Panc1 (cell line): ENCODE data around the gene CCDC154. TPM values are rescaled to one million over a fixed set of nuclear protein-coding genes. Genes with fewer than 3 reads are reported as not detected.

ENCODE experiments used
- ATAC-seq: fragments of 200-7000 bp; cut with Tn5 transposase; 2 replicates; pipeline ENCODE4 v1.9.1; 2020; ENCODE audit warnings: mild to moderate bottlenecking, moderate library complexity
- BruUV-seq: library from RNA; stranded (reverse); fragments of 400-500 nt; replicated peaks from 2 replicates; lab custom pipeline; 2021; lab: Mats Ljungman, UMichigan
- CTCF ChIA-PET: fragments of 300-600 bp; sonication (Branson Sonifier 250); formaldehyde crosslinking; loops from one replicate; lab custom pipeline; 2022; ENCODE audit warnings: antibody characterized with exemption; lab: Charles Lee
- POLR2A ChIA-PET: fragments of 300-600 bp; sonication (Branson Sonifier 250); formaldehyde crosslinking; loops from one replicate; lab custom pipeline; 2022; ENCODE audit warnings: antibody characterized with exemption; lab: Charles Lee
- DNase-seq: peaks from one replicate; pipeline ENCODE4 v3.0.0-alpha.2; 2010; ENCODE audit warnings: low read depth, low spot score
- H3K27ac ChIP-seq: 2 replicates; pipeline ENCODE4 v1.5.1; 2011; ENCODE audit warnings: mild to moderate bottlenecking, low read length, inconsistent platforms
- H3K27me3 ChIP-seq: fragments of 200-500 bp; sonication (Bioruptor generic); 2 replicates; pipeline ENCODE4 v1.6.0; 2014; ENCODE audit warnings: low read length, inconsistent platforms; ENCODE audit not compliant: control insufficient read depth, insufficient read depth
- H3K36me3 ChIP-seq: fragments of 200-500 bp; sonication (Bioruptor generic); 2 replicates; pipeline ENCODE4 v1.5.1; 2014; ENCODE audit warnings: inconsistent platforms, mild to moderate bottlenecking, low read length, moderate library complexity; ENCODE audit not compliant: control insufficient read depth, insufficient read depth
- H3K4me1 ChIP-seq: 2 replicates; pipeline ENCODE4 v1.5.1; 2011; ENCODE audit warnings: inconsistent platforms, mild to moderate bottlenecking, low read length, moderate library complexity; ENCODE audit not compliant: control insufficient read depth, insufficient read depth
- H3K4me3 ChIP-seq, 2 experiments: 2 replicates each; pipeline ENCODE4 v1.5.1; 2011 to 2012; ENCODE audit warnings: low read depth in 2 of 2, low read length in 2 of 2, mild to moderate bottlenecking in 2 of 2, inconsistent platforms in 1 of 2, moderate library complexity in 1 of 2
- H3K9me3 ChIP-seq: fragments of 200-500 bp; sonication (Bioruptor generic); 2 replicates; pipeline ENCODE4 v1.5.1; 2014; ENCODE audit warnings: low read depth, mild to moderate bottlenecking, inconsistent platforms, low read length, moderate library complexity; ENCODE audit not compliant: control insufficient read depth, insufficient read depth
- POLR2AphosphoS5 ChIP-seq: IDR thresholded peaks from 2 replicates; pipeline ENCODE4 v1.6.1; 2012; ENCODE audit warnings: mild to moderate bottlenecking, low read depth, low read length, moderate library complexity
- SIN3A ChIP-seq: IDR thresholded peaks from 2 replicates; pipeline ENCODE4 v1.6.1; 2012; ENCODE audit warnings: low read depth, mild to moderate bottlenecking, low read length, moderate library complexity, borderline replicate concordance; ENCODE audit not compliant: insufficient read depth
- TCF7L2 ChIP-seq: IDR thresholded peaks from 2 replicates; pipeline ENCODE4 v1.6.1; 2011; ENCODE audit warnings: mild to moderate bottlenecking, low read depth, low read length, inconsistent platforms
- in situ Hi-C: cut with HindIII; loops from 2 replicates; pipeline ENCODE4 v1.10.0; 2016; ENCODE audit warnings: low sequenced_read_pairs, low pct_unique_long_range_greater_than_20kb
- intact Hi-C: fragments of 100-400 bp; cut with micrococcal nuclease; formaldehyde crosslinking; loops from one replicate; pipeline ENCODE4 v1.10.0; 2022; ENCODE audit not compliant: unreplicated experiment
- total RNA-seq: library from RNA; stranded (reverse); gene quantifications from one replicate; pipeline ENCODE4 v1.2.1, GENCODE V29; 2021; ENCODE audit not compliant: unreplicated experiment
- TF ChIP-seq, protein P1 (sequence below), 2 experiments: IDR thresholded peaks; 2 replicates each; pipeline ENCODE4 v1.6.1; 2011 to 2012; ENCODE audit warnings: low read depth in 2 of 2, control low read depth in 1 of 2, low read length in 1 of 2, mild to moderate bottlenecking in 1 of 2, moderate library complexity in 1 of 2; ENCODE audit not compliant: insufficient read depth in 1 of 2
- TF ChIP-seq, protein P2 (sequence below): fragments of 450-650 bp; IDR thresholded peaks from 2 replicates; pipeline ENCODE4 v1.5.1; 2017; ENCODE audit warnings: mild to moderate bottlenecking

Gene CCDC154
- total RNA-seq, 1 experiment from 2014 or later = 2.0 TPM

DNA sequence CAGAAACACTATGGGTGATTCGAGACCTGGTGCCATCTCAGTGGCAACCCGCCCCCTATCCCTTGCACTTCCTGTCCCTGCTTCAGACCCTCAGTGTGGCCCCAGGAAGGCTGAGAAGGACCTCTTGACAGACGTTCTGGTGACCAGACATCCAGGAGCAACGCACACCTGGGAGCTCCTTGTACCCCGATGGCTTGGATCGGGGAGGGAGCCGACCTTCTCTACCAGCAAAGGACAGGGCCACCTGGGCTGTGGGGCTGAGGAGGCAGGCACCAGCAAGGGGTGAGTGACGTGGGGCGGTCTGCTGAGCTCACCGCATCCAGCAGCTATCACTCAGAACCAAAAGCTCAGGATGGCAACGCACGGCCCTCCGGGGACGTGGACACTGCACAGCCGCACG is 57.0 kb downstream of the CCDC154 start:
- TF ChIP-seq, protein P1, sequence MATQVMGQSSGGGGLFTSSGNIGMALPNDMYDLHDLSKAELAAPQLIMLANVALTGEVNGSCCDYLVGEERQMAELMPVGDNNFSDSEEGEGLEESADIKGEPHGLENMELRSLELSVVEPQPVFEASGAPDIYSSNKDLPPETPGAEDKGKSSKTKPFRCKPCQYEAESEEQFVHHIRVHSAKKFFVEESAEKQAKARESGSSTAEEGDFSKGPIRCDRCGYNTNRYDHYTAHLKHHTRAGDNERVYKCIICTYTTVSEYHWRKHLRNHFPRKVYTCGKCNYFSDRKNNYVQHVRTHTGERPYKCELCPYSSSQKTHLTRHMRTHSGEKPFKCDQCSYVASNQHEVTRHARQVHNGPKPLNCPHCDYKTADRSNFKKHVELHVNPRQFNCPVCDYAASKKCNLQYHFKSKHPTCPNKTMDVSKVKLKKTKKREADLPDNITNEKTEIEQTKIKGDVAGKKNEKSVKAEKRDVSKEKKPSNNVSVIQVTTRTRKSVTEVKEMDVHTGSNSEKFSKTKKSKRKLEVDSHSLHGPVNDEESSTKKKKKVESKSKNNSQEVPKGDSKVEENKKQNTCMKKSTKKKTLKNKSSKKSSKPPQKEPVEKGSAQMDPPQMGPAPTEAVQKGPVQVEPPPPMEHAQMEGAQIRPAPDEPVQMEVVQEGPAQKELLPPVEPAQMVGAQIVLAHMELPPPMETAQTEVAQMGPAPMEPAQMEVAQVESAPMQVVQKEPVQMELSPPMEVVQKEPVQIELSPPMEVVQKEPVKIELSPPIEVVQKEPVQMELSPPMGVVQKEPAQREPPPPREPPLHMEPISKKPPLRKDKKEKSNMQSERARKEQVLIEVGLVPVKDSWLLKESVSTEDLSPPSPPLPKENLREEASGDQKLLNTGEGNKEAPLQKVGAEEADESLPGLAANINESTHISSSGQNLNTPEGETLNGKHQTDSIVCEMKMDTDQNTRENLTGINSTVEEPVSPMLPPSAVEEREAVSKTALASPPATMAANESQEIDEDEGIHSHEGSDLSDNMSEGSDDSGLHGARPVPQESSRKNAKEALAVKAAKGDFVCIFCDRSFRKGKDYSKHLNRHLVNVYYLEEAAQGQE (IDR thresholded peaks at IDR 0.05; ENCODE audit: insufficient read depth in 1 of 2, low read depth in 2 of 2, low read length in 1 of 2) = no peak
- no peak for TF ChIP-seq TCF7L2
- no peak for TF ChIP-seq SIN3A
- no peak for TF ChIP-seq POLR2AphosphoS5
- TF ChIP-seq, protein P2, sequence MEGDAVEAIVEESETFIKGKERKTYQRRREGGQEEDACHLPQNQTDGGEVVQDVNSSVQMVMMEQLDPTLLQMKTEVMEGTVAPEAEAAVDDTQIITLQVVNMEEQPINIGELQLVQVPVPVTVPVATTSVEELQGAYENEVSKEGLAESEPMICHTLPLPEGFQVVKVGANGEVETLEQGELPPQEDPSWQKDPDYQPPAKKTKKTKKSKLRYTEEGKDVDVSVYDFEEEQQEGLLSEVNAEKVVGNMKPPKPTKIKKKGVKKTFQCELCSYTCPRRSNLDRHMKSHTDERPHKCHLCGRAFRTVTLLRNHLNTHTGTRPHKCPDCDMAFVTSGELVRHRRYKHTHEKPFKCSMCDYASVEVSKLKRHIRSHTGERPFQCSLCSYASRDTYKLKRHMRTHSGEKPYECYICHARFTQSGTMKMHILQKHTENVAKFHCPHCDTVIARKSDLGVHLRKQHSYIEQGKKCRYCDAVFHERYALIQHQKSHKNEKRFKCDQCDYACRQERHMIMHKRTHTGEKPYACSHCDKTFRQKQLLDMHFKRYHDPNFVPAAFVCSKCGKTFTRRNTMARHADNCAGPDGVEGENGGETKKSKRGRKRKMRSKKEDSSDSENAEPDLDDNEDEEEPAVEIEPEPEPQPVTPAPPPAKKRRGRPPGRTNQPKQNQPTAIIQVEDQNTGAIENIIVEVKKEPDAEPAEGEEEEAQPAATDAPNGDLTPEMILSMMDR = no peak
- no peak for ATAC-seq
- ChIA-PET POLR2A (no interaction called here), CTCF (no interaction called here)
- Histone ChIP-seq H3K4me3 (no peak overlapping the region), H3K27me3 (no peaks in the 10 kb centered on the region), H3K36me3 (no peaks in the 10 kb centered on the region), H3K4me1 (no peaks in the 10 kb centered on the region), H3K9me3 (no peaks in the 10 kb centered on the region), H3K27ac (no peak overlapping the region)
- no peak for DNase-seq
- in situ Hi-C loops = no loop called here
- intact Hi-C loops = no loop called here
- no TSS peak for BruUV-seq

DNA sequence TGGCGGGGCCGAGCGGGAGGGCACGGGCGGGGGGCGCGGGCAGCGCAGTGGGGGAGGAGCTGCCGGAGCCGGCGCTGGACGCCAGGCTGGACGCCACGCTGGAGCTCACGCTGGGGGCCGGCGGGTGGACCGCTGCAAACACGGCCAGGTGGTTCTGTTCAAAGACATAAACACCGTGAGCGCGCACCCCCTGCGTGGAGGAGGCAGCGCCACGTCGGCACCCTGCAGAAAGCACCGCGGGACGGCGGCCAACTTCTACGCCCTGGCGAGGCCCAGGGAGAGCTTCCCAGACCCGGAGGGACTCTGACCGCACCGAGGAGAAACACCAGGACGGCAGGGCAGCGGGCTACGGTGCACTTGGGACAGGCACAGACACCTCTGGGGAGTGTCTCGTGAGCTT is 59.1 kb downstream of the CCDC154 start:
- H3K9me3 ChIP-seq = no peaks in the 10 kb centered on the region
- H3K27ac ChIP-seq = no peak overlapping the region
- no peak for DNase-seq
- intact Hi-C loops (no loop called here), in situ Hi-C loops (no loop called here)
- BruUV-seq = no TSS peak
- no peak overlapping the region for H3K4me3 ChIP-seq
- ATAC-seq = no peak
- ChIA-PET CTCF (no interaction called here), POLR2A (interaction anchor here (0.6 kb wide), 1 partner anchor 55 kb away, joined by 3 read pairs; no protein-coding TSS in a partner anchor)
- TF ChIP-seq TCF7L2 = no peak
- no peak for TF ChIP-seq POLR2AphosphoS5
- TF ChIP-seq, protein P2 = no peak
- TF ChIP-seq, protein P1 (IDR thresholded peaks at IDR 0.05; ENCODE audit: insufficient read depth in 1 of 2, low read depth in 2 of 2, low read length in 1 of 2) = no peak
- TF ChIP-seq SIN3A = no peak
- H3K27me3 ChIP-seq = no peaks in the 10 kb centered on the region
- H3K36me3 ChIP-seq = no peaks in the 10 kb centered on the region
- no peaks in the 10 kb centered on the region for H3K4me1 ChIP-seq
